ENCODE data around the gene SLC43A2.
"Not testable (repeated sequence)": the region's sequence is repeated elsewhere in the genome, so short reads cannot be mapped to it uniquely, and the experiment has no call there.

The SLC43A2 gene

DNA sequence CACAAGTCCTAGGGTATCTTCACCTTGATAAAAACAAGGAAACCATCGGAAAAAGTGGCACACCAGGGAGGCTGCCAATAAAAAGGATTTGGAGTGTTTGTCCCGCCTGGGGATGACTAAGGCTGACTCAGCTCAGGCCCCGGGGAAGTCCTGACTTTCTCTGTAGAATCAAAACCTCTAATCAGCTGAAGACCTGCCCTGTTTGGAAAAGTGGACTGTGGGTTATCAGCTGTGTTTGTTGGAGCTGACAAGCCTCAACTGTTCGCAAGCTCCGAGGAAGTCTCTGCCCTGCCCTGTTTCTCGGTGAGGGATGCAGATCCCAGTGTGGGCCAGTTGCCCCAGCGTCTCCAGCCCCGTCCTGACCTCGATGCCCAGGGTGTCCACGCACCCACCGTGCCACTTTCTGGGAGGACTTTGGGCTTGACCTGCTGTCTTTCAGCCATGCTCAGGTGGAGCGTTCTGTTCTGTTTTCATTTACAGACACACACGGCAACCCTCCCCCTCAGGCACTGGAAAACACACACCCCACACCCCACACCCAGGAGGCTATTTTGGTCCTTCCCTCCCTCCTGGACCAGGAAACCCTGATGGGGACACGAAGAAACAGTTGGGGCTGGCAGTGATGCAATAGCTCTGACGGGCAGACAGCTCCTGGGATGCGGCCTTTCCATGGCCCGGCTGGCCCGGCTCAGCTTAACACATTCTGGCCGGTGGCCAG, 38.4 kb downstream of the SLC43A2 start:
- peak; percentile 93 for DNase-seq (ENCODE audit: low spot score)

DNA sequence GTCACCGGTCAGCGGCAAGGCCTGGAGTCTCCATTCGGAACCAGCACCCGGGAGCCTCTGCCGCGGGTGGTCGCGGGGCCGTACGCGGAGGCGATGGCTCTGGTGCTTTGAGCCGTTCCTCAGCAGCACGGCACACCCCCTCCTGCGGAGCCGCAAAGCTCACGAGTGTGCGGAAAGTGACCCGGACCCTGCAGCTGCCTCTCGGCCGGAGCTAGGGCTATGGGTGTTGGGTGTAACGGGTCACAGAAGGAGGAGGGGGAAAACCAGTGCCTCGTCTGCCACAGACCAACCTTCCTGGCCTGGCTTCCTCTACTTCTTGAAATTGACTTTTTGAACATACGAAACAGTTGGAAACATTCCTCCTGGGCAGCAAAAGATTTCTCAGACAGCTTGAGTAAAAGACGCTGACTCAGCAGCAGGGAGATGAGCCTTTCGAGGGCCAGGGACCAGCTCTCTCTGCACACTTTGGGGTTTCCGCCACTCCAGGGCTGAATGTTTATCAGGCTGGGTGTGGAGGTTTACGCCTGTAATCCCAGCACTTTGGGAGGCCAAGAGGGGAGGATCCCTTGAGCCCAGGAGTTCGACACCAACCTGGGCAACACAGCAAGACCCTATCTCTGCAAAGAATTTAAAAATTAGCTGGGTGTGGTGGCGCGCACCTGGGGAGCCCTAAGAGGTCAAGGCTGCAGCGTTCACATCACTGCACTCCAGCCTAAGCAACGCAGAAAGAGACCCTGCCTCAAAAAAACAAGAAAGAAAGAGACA, 39.6 kb downstream of the SLC43A2 start:
- no peak for DNase-seq (ENCODE audit: low spot score)

GRCh38 chr17:1584167-1584566, 44.5 kb downstream of the SLC43A2 start:
- DNase-seq (ENCODE audit: low spot score), result no peak

- DNase-seq (ENCODE audit: low spot score), result no peak
Measured at GRCh38 chr17:1583556-1583955, 45.1 kb downstream of the SLC43A2 start.

DNA sequence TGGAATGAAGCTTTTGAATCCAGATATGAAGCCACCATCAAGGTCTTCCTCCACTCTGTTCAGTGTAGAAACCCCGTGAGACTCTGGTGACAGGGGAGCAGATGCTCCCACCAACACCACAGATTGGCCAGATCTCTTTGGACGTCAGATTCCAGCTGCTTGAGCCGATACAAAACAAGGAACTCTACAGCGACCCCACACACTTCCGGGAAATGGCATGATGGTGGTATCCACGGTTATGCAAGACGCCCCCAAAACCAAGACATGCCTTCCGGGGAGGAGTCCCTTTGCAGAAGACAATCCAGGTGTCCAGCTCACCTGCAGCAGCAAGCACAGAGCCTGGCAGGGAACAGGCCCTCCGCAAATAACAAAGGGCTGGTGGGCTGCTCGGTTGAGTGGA, 46.3 kb downstream of the SLC43A2 start:
- no peak for DNase-seq (ENCODE audit: low spot score)

DNA sequence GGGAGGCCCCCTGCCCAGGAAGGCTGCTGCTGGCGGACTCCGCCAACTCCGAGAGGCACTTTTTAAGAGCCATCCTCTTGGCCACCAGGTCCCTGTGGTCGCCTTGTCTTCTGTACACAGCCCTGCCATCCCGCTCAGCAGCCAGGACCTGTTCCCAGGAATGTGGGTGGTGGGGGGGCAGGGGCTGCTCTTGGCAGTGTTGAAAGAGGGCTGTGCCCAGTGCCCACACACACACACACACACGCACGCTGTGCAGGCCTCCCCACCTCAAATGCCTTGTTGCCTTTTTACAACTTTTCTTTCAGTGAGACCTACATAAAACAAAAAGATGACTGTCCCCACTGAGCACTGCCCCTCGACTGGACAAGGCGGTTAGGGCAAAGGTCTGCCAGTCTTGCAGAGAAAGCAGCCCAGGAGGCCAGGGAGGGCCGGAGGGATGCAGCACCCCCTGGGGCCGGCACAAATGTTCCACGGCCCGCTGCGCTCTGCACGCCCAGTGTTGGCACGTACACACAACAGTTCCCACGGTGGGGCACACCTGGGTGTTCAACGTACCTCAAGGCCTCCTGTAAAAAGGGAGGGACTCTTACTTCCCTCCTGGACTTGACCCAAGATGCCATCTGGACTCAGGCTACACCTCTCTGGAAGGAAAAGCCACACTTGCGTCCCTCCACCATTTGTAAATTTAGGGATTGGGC, 47.5 kb downstream of the SLC43A2 start:
- DNase-seq (ENCODE audit: low spot score), result no peak

DNA sequence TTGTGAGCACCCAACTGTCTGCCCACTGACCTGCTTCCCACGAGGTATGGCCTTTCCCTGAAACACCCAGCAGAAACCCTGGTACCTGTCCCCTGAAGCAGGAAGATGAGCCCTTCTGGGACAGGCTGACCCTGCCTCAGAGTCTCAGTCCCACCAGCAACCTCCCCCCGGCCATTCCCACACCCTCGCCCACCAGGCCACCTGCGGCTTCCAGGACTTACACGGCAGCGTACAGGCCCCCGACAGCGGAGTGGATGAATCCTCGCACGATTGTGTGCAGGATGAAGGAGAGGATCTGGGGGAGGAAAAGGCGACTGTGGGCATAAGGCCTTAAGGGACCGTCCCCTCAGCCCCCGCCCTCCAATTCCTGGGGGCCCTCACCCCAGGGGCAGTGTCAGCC, 50.6 kb downstream of the SLC43A2 start:
- no peak for DNase-seq (ENCODE audit: low spot score)

GRCh38 chr17:1577583-1578013, 51.0 kb downstream of the SLC43A2 start:
- no peak for DNase-seq (ENCODE audit: low spot score)

DNA sequence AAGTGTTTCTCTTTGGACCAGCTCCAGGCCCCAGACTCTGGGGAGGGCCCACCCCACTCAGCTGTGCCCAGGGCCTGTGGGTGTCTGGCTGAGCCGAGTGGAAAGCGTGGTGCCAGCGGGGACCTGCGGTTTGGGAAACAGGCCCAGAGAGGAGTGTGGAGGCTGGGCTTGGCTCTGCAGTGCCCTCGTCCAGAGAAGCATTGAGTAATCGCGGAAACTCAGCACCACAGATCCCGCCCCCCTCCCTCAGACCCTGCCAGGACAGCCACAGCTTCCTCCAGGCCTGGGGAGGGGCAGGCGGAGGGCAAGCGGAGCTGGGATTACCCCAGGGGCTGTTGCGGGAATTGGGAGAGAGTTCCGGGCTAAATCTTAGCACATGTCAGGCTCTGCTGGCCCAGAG, 51.5 kb downstream of the SLC43A2 start:
- DNase-seq (ENCODE audit: low spot score), result peak; percentile 97

- DNase-seq (ENCODE audit: low spot score), result no peak
Measured at GRCh38 chr17:1576500-1576899, 52.1 kb downstream of the SLC43A2 start.

GRCh38 chr17:1574697-1575471, 53.8 kb downstream of the SLC43A2 start:
- DNase-seq (ENCODE audit: low spot score), result no peak

DNA sequence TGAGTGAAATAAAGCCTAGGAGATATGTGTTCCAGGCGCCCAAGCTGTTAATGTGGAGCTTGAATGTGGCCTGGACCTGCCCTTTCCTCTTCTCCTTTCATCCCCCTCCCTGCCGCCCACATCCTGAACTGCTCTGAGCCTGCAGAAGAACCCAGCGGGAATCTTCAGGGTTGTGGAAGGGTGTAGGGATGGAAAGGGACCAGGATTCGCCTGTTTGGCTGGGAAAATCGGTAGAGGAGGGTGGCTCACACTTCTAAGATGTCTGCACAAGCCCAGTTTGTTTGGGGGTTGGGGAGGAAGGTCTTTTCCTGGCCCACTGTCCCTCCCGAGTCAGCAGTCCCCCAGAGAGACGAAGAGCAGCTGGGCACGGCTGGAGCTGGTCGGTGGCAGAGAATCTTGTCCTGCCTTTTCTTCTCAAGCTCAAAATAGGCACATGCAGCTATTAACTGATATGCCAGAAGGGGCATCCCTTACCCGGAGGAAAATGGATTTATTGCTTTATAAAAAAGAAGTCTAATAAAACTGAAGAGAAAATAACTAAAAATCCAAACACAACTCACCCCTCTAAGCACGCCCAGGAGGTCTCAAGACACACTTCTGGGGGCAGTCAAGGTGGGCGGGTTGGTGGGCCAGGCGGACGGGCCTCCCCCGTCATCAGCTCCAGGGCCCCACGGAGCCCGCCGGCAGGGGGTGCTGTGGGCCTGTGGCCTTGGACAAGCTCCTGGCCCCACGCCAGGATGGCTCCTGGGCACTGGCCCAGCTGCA, 54.5 kb downstream of the SLC43A2 start:
- peak; percentile 94 for DNase-seq (ENCODE audit: low spot score)

- not testable (repeated sequence) for DNase-seq (ENCODE audit: low spot score)
Measured at GRCh38 chr17:1572646-1573045, 56.0 kb downstream of the SLC43A2 start.

GRCh38 chr17:1571341-1571704, 57.3 kb downstream of the SLC43A2 start:
- no peak for DNase-seq (ENCODE audit: low spot score)

GRCh38 chr17:1568950-1569810, 59.5 kb downstream of the SLC43A2 start:
- DNase-seq (ENCODE audit: low spot score), result no peak

- DNase-seq (ENCODE audit: low spot score), result no peak
Measured at GRCh38 chr17:1566505-1567199, 62.0 kb downstream of the SLC43A2 start.

- no peak for DNase-seq (ENCODE audit: low spot score)
Measured at GRCh38 chr17:1565877-1566276, 62.8 kb downstream of the SLC43A2 start.

GRCh38 chr17:1563786-1564613, 64.6 kb downstream of the SLC43A2 start:
- DNase-seq (ENCODE audit: low spot score), result no peak

DNA sequence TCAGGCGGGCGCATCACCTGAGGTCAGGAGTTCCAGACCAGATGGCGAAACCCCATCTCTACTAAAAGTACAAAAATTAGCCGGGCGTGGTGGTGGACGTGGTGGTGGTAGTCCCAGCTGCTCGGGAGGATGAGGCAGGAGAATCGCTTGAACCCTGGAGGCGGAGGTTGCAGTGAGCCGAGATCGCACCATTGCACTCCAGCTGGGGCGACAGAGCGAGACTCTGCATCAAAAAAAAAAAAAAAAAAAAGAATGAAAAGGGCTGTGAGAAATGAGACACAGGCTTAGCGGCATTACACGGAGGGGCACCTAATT, 65.2 kb downstream of the SLC43A2 start:
- DNase-seq (ENCODE audit: low spot score), result not testable (repeated sequence)
